Measurements from ENCODE around the gene AURKAIP1. TPM values are rescaled to one million over a fixed set of nuclear protein-coding genes. Genes with fewer than 3 reads are reported as not detected.

AURKAIP1 gene
- total and polyA plus RNA-seq, 9 of the 15 experiments (the other 6 are each of a cell fraction or from before 2014, with no cell fraction given) = 7.8 to 478 (median 92.0) TPM

GRCh38 chr1:1374929-1375662 lies at the start of gene AURKAIP1 (continued):
- no peak for TF ChIP-seq CHAMP1 (IDR thresholded peaks at IDR 0.05)
- TF ChIP-seq CBX8 (IDR thresholded peaks at IDR 0.05; ENCODE audit: borderline replicate concordance, extremely low read depth, low read depth, low read length, poor library complexity, severe bottlenecking) = no peak
- peak; percentile 99 for TF ChIP-seq SP1 (CRISPR knock-in tag; IDR thresholded peaks at IDR 0.05)
- TF ChIP-seq JUN (IDR thresholded peaks at IDR 0.05; ENCODE audit: borderline replicate concordance, low read depth, low read length) = no peak; the same call in none of the 2 replicates
- TF ChIP-seq JUN (CRISPR knock-in tag; IDR thresholded peaks at IDR 0.05; ENCODE audit: borderline replicate concordance) = no peak
- no peak for TF ChIP-seq ZNF408 (CRISPR knock-in tag; IDR thresholded peaks at IDR 0.05; ENCODE audit: low read depth)
- TF ChIP-seq DDX20 (tag; IDR thresholded peaks at IDR 0.05; ENCODE audit: low read depth) = no peak
- TF ChIP-seq EHMT2 (IDR thresholded peaks at IDR 0.05) = no peak
- TF ChIP-seq SMARCE1 (IDR thresholded peaks at IDR 0.05) = no peak
- no peak for TF ChIP-seq BRF2 (IDR thresholded peaks at IDR 0.05; ENCODE audit: borderline replicate concordance, insufficient read depth, insufficient read length)
- TF ChIP-seq THRA (IDR thresholded peaks at IDR 0.05) = no peak
- no peak for TF ChIP-seq HSF4 (CRISPR knock-in tag; IDR thresholded peaks at IDR 0.05; ENCODE audit: borderline replicate concordance)
- TF ChIP-seq SETDB1 (IDR thresholded peaks at IDR 0.05; ENCODE audit: low read length) = no peak
- TF ChIP-seq CBX5 (IDR thresholded peaks at IDR 0.05; ENCODE audit: borderline replicate concordance, low read depth) = peak; percentile 77; the same call in 1 of the 2 replicates
- peak; percentile 52; the same call in 1 of the 2 replicates for TF ChIP-seq ZFPM2 (CRISPR knock-in tag; IDR thresholded peaks at IDR 0.05)
- TF ChIP-seq ARNT (IDR thresholded peaks at IDR 0.05) = peak in 1 of 2 experiments; percentile 79; a peak in 1 of 4 replicates
- TF ChIP-seq SREBF1 (IDR thresholded peaks at IDR 0.05; ENCODE audit: borderline replicate concordance, low read depth, low read length) = no peak; the same call in none of the 2 replicates
- TF ChIP-seq NR4A1 (CRISPR knock-in tag; IDR thresholded peaks at IDR 0.05) = no peak
- TF ChIP-seq NR4A1 (tag; IDR thresholded peaks at IDR 0.05) = peak; percentile 89; the same call in 1 of the 2 replicates
- TF ChIP-seq XRCC3 (IDR thresholded peaks at IDR 0.05) = no peak; the same call in 1 of the 2 replicates
- TF ChIP-seq POLR2AphosphoS5 (IDR thresholded peaks at IDR 0.05; ENCODE audit: control insufficient read depth, insufficient read depth, low read depth, low read length) = peak; percentile 76
- TF ChIP-seq ZBTB26 (CRISPR knock-in tag; IDR thresholded peaks at IDR 0.05) = peak; percentile 82
- peak; percentile 88; the same call in 1 of the 2 replicates for TF ChIP-seq ILF3 (IDR thresholded peaks at IDR 0.05; ENCODE audit: borderline replicate concordance)

Measured in K562 (cell line).